Activated naive CD4-positive, alpha-beta T cell treated with anti-CD3 and anti-CD28 coated beads, Interleukin-2, amount 10 ng/mL, durations not matched to agents 7 days and 5 days (primary cell): ENCODE data around the gene CCDC69.
"Not testable (repeated sequence)": the region's sequence is repeated elsewhere in the genome, so short reads cannot be mapped to it uniquely, and the experiment has no call there.

Experiments used
- CTCF ChIA-PET: fragments of 350-600 bp; sonication (Branson Sonifier 250); formaldehyde crosslinking; loops from one replicate; lab custom pipeline; 2021; ENCODE audit warnings: antibody characterized with exemption; lab: Charles Lee
- DNase-seq: peaks from one replicate; pipeline ENCODE4 v3.0.0-alpha.2; 2020
- H3K27ac Mint-ChIP-seq: one replicate; pipeline ENCODE4 v1.8.0; 2021; ENCODE audit warnings: mild to moderate bottlenecking, moderate library complexity, mixed read lengths
- H3K27me3 Mint-ChIP-seq: one replicate; pipeline ENCODE4 v1.8.0; 2021; ENCODE audit warnings: mild to moderate bottlenecking, mixed read lengths
- H3K36me3 Mint-ChIP-seq: one replicate; pipeline ENCODE4 v1.8.0; 2021; ENCODE audit warnings: mixed read lengths
- H3K4me1 Mint-ChIP-seq: one replicate; pipeline ENCODE4 v1.8.0; 2021; ENCODE audit warnings: mixed read lengths
- H3K4me3 Mint-ChIP-seq: one replicate; pipeline ENCODE4 v1.8.0; 2021; ENCODE audit warnings: mild to moderate bottlenecking, moderate library complexity, mixed read lengths
- H3K9me3 Mint-ChIP-seq: one replicate; pipeline ENCODE4 v1.8.0; 2021; ENCODE audit warnings: mixed read lengths

CCDC69 gene

DNA sequence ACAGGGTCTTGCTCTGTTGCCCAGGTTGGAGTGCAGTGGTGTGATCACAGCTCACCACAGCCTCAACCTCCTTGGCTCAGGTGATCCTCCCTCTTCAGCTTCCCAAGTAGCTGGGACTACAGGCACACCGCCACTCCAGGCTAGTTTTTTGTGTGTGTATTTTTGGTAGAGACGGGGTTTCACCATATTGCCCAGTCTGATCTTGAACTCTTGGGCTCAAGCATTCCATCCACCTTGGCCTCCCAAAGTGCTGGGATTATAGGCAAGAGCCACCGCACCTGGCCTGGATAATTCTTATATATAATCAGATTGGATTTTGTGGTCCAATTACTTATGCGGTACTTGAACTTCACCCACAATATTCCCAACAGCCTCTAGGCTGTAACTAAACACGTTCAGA lies 19.8 kb downstream of the CCDC69 start:
- CTCF ChIA-PET = interaction anchor here (2.4 kb wide), 1 partner anchor 151 kb away, joined by 4 read pairs; no protein-coding TSS in a partner anchor
- H3K27ac Mint-ChIP-seq = no peak overlapping the region
- no peak for DNase-seq
- H3K9me3 Mint-ChIP-seq = no peaks in the 10 kb centered on the region
- peaks cover 48% of the 10 kb centered on the region for H3K36me3 Mint-ChIP-seq
- peaks cover 50% of the 10 kb centered on the region for H3K4me1 Mint-ChIP-seq
- H3K27me3 Mint-ChIP-seq = no peaks in the 10 kb centered on the region
- no peak overlapping the region for H3K4me3 Mint-ChIP-seq

DNA sequence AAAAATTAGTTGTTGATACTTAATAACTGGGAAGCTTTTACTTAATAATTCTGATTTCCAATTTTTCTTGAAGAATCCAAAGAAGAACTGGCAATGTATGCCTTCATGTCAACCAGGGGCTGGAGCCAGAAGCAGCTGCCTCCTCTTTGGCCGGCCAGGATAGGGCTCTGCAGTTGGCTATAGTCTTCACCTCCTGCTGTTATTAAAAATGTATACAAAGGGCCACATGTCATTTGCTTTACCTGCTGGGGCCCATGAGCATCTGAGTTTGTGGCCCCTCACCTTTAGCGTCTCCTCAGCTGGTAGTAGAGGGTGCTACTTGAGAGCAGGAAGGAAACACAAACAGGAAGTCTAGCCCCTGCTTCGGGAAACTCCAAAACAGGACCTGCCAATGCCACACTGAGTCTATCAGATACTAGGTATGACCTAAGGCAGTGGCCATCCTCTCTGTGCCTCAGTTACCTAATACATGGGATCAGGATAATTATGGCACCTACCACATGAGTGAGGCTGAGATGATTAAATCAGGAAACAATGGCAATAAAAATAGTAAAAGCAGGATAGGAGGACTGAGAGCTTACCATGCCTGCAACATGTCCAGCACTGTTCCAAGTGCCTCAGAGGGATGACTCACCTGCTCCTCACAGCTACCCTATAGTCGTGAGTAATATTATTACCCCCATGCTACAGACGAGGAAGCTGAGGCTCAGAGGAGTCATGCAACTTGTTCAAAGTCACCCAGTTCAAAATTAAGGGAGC lies 21.3 kb downstream of the CCDC69 start:
- Mint-ChIP-seq H3K27ac (peak overlapping the region; percentile 75), H3K4me1 (peaks cover 35% of the 10 kb centered on the region), H3K36me3 (peaks cover 49% of the 10 kb centered on the region), H3K27me3 (no peaks in the 10 kb centered on the region), H3K9me3 (no peaks in the 10 kb centered on the region), H3K4me3 (no peak overlapping the region)
- DNase-seq = no peak
- CTCF ChIA-PET = interaction anchor here (1.0 to 2.4 kb wide), 3 partner anchors 9 to 150 kb away, joined by 3 to 7 read pairs (median 4); no protein-coding TSS in a partner anchor

- no peak for DNase-seq
- H3K4me1 Mint-ChIP-seq = peaks cover 43% of the 10 kb centered on the region
- no peak overlapping the region for H3K27ac Mint-ChIP-seq
- no peak overlapping the region for H3K4me3 Mint-ChIP-seq
- CTCF ChIA-PET = interaction anchor here (2.2 kb wide), 1 partner anchor 11 kb away, joined by 7 read pairs; no protein-coding TSS in a partner anchor
- H3K27me3 Mint-ChIP-seq = no peaks in the 10 kb centered on the region
- no peaks in the 10 kb centered on the region for H3K9me3 Mint-ChIP-seq
- H3K36me3 Mint-ChIP-seq = peaks cover 58% of the 10 kb centered on the region
Observed at GRCh38 chr5:151200913-151201595, 22.8 kb downstream of the CCDC69 start.

DNA sequence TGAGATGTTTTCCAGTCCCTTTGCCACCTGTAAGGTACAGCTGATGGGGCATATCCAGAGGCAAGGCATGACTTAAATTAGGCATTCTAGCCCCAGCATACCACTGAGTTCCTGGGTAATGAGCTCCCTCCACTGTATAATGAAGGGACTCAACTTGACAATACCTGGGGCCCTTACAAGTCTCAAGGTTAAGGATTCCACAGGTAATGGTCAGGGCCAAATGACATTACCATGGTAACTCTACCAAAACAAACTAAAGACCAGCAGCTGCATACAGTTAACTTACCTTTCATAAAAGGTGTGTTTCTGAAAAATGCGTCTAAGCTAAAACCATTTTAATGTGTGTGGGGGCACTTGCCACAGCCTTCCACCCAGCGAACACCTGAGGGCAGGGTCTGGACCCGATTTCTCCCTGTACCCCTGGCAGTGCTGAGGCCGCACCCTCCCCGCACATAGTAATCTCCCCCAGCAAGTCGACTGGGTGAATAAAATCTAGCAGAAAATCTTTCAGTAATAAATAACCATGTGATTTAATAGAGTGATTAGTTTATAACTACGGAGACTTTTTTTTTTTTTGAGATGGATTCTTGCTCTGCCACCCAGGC lies 24.2 kb downstream of the CCDC69 start:
- peaks cover 64% of the 10 kb centered on the region for H3K36me3 Mint-ChIP-seq
- no peaks in the 10 kb centered on the region for H3K27me3 Mint-ChIP-seq
- peaks cover 44% of the 10 kb centered on the region for H3K4me1 Mint-ChIP-seq
- H3K4me3 Mint-ChIP-seq = no peak overlapping the region
- H3K9me3 Mint-ChIP-seq = no peaks in the 10 kb centered on the region
- H3K27ac Mint-ChIP-seq = no peak overlapping the region
- DNase-seq = no peak
- CTCF ChIA-PET = no interaction called here

GRCh38 chr5:151198861-151199260 lies 25.0 kb downstream of the CCDC69 start:
- H3K4me1 Mint-ChIP-seq = peaks cover 44% of the 10 kb centered on the region
- no peak overlapping the region for H3K4me3 Mint-ChIP-seq
- peaks cover 67% of the 10 kb centered on the region for H3K36me3 Mint-ChIP-seq
- H3K9me3 Mint-ChIP-seq = no peaks in the 10 kb centered on the region
- CTCF ChIA-PET = interaction anchor here (1.4 kb wide), 1 partner anchor 73 kb away, joined by 3 read pairs; no protein-coding TSS in a partner anchor
- no peak overlapping the region for H3K27ac Mint-ChIP-seq
- no peak for DNase-seq
- H3K27me3 Mint-ChIP-seq = no peaks in the 10 kb centered on the region

- H3K9me3 Mint-ChIP-seq, H3K27ac Mint-ChIP-seq, H3K27me3 Mint-ChIP-seq, CTCF ChIA-PET, H3K4me3 Mint-ChIP-seq, DNase-seq: not testable (repeated sequence)
- H3K4me1 Mint-ChIP-seq = peaks cover 35% of the 10 kb centered on the region
- H3K36me3 Mint-ChIP-seq = peaks cover 73% of the 10 kb centered on the region
Observed at GRCh38 chr5:151197291-151197600, 26.6 kb downstream of the CCDC69 start.

DNA sequence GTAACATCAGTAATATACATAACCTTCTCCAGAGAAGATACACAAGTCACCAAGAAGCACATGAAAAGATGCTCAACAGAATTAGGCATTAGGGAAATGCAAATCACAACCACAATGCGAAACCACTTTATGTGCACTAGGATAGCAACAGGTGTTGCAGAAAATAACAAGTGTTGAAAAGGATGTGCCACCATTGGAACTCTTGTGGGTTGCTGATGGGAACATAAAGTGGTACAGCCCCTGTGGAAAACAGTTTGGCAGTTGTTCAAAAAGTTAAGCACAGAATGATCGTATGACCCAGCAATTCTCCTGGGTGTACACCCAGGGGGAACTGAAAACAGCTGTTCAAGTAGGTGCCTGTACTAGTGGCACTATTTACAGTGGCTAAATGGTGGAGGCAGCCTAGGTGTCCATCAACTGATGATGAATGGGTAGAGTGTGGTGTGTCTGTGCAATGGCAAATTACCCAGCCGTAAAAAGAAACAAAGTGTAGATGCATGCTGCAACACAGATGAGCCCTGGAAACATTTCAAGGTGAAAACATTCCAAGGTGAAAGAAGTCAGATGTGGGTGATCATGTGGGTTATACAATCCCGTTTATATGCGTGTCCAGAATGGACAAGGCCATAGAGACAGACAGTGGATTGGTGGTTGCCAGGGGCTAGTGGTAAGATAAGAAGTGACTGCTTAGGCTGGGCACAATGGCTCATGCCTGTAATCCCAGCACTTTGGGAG lies 27.2 kb downstream of the CCDC69 start:
- CTCF ChIA-PET = no interaction called here
- no peak overlapping the region for H3K4me3 Mint-ChIP-seq
- H3K27me3 Mint-ChIP-seq = no peaks in the 10 kb centered on the region
- H3K4me1 Mint-ChIP-seq = peaks cover 31% of the 10 kb centered on the region
- H3K9me3 Mint-ChIP-seq = peaks cover 9% of the 10 kb centered on the region
- H3K36me3 Mint-ChIP-seq = peaks cover 78% of the 10 kb centered on the region
- peak overlapping the region; percentile 58 for H3K27ac Mint-ChIP-seq
- DNase-seq = no peak

DNA sequence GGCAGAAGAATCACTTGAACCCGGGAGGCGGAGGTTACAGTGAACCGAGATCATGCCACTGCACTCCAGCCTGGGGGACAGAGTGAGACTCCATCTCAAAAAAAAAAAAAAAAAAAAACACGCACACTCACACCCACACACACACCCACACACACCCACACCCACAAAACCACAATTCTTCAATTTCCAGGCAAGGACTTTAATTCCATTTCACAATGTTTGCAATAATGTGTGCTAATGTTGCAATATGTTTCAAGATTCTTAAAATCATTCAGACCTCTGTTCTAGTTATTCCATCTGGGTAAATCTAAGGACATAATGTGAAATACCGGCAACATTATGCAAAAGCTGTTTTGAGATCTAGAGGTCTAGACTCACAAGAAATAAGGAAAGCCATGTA lies 28.3 kb downstream of the CCDC69 start:
- CTCF ChIA-PET = no interaction called here
- H3K4me1 Mint-ChIP-seq = peaks cover 26% of the 10 kb centered on the region

GRCh38 chr5:151192626-151193025 lies 31.3 kb downstream of the CCDC69 start:
- no peaks in the 10 kb centered on the region for H3K27me3 Mint-ChIP-seq
- peaks cover 32% of the 10 kb centered on the region for H3K9me3 Mint-ChIP-seq
- no peak for DNase-seq
- H3K4me3 Mint-ChIP-seq = no peak overlapping the region
- H3K36me3 Mint-ChIP-seq = peaks cover 84% of the 10 kb centered on the region
- H3K27ac Mint-ChIP-seq = no peak overlapping the region
- H3K4me1 Mint-ChIP-seq = peaks cover 29% of the 10 kb centered on the region
- CTCF ChIA-PET = no interaction called here

More for the DNA sequence above, 28.3 kb downstream of the CCDC69 start:
- Mint-ChIP-seq H3K27ac (peak overlapping the region; percentile 60), H3K27me3 (no peaks in the 10 kb centered on the region), H3K36me3 (peaks cover 79% of the 10 kb centered on the region), H3K9me3 (peaks cover 16% of the 10 kb centered on the region), H3K4me3 (no peak overlapping the region)
- DNase-seq = no peak

GRCh38 chr5:151191661-151192060 lies 32.2 kb downstream of the CCDC69 start:
- no peak overlapping the region for H3K27ac Mint-ChIP-seq

DNA sequence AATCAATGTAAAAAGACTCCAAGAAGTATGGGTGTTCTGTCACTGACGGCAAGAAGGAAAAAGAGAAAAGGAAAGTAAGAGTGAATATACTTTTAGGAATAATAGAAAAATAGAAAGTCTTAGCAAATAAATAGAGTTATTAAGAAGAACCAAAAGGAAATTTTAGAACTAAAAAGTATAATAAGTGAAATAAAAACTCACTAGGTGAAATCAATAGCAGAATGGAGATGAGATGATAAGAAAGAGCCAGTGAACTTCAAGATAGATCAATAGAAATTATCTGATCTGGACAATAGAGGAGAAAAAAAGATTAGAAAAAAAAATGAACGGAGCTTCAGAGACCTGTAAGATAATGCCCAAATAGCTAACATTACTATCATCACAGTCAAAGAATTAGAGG lies 34.7 kb downstream of the CCDC69 start:
- no peak overlapping the region for H3K4me3 Mint-ChIP-seq
- CTCF ChIA-PET = interaction anchor here (0.7 kb wide), 1 partner anchor 493 kb away, joined by 4 read pairs; no protein-coding TSS in a partner anchor
- H3K27me3 Mint-ChIP-seq = no peaks in the 10 kb centered on the region
- H3K9me3 Mint-ChIP-seq = peaks cover 32% of the 10 kb centered on the region
- peaks cover 80% of the 10 kb centered on the region for H3K36me3 Mint-ChIP-seq
- no peak for DNase-seq
- H3K27ac Mint-ChIP-seq = no peak overlapping the region
- peaks cover 8% of the 10 kb centered on the region for H3K4me1 Mint-ChIP-seq

More at GRCh38 chr5:151191661-151192060, 32.2 kb downstream of the CCDC69 start:
- Mint-ChIP-seq H3K4me1 (peaks cover 25% of the 10 kb centered on the region), H3K4me3 (no peak overlapping the region), H3K9me3 (peaks cover 32% of the 10 kb centered on the region), H3K27me3 (no peaks in the 10 kb centered on the region), H3K36me3 (peaks cover 86% of the 10 kb centered on the region)
- DNase-seq = no peak
- CTCF ChIA-PET = no interaction called here

GRCh38 chr5:151186538-151186937 lies 37.4 kb downstream of the CCDC69 start:
- Mint-ChIP-seq H3K9me3 (peaks cover 23% of the 10 kb centered on the region), H3K27ac (no peak overlapping the region), H3K36me3 (peaks cover 70% of the 10 kb centered on the region), H3K27me3 (no peaks in the 10 kb centered on the region), H3K4me3 (no peak overlapping the region), H3K4me1 (peaks cover 6% of the 10 kb centered on the region)
- CTCF ChIA-PET = no interaction called here
- DNase-seq = no peak

DNA sequence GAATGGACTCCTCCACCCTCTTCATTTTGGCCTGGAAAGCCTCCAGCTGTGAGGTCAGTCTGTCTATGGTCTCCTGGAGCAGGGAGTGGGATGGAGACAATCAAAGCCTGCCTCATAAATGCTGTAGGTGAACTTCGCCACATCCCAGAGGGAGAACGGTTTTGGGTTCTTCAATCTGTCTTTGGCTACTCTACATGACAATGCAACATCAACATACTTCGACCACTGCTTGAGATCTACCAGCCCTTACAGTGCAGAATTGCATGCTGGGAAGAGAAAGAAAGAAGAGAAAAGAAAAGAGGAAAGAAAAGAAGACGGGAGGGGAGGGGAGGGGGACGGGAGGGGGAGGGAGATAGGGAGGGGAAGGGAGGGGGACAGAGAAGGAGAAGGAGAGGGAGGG lies 37.8 kb downstream of the CCDC69 start:
- H3K27me3 Mint-ChIP-seq = no peaks in the 10 kb centered on the region
- H3K9me3 Mint-ChIP-seq = peaks cover 19% of the 10 kb centered on the region
- peaks cover 3% of the 10 kb centered on the region for H3K4me1 Mint-ChIP-seq
- H3K27ac Mint-ChIP-seq = no peak overlapping the region
- CTCF ChIA-PET = no interaction called here
- no peak for DNase-seq
- H3K36me3 Mint-ChIP-seq = peaks cover 67% of the 10 kb centered on the region
- H3K4me3 Mint-ChIP-seq = no peak overlapping the region
